ENCODE data around the gene ENOX1.

DNA sequence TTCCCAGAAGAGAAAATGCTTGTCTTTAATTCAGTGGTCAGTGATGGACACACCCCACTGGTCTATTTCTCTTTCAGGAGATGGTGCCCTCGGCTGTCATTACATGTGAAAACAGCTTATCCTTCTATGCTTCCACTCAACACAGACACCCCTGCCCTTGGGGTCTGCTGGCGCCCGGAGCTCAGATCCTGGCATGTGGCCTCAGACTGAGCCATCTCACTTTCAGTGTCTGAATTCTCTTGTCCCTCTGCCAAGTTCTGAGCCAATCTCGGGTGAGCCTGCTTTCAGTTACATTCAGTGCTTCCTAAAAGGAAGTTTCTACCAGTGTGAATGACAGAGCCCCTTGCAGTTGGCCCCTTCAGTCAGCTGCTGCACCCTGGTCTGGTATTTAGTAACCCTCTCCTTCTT is 469.8 kb downstream of the ENOX1 start:
- no peak for TF ChIP-seq EZH2 (IDR thresholded peaks at IDR 0.05; ENCODE audit: low read depth)
- TF ChIP-seq, protein P1, sequence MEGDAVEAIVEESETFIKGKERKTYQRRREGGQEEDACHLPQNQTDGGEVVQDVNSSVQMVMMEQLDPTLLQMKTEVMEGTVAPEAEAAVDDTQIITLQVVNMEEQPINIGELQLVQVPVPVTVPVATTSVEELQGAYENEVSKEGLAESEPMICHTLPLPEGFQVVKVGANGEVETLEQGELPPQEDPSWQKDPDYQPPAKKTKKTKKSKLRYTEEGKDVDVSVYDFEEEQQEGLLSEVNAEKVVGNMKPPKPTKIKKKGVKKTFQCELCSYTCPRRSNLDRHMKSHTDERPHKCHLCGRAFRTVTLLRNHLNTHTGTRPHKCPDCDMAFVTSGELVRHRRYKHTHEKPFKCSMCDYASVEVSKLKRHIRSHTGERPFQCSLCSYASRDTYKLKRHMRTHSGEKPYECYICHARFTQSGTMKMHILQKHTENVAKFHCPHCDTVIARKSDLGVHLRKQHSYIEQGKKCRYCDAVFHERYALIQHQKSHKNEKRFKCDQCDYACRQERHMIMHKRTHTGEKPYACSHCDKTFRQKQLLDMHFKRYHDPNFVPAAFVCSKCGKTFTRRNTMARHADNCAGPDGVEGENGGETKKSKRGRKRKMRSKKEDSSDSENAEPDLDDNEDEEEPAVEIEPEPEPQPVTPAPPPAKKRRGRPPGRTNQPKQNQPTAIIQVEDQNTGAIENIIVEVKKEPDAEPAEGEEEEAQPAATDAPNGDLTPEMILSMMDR (conservative IDR thresholded peaks at IDR 0.05), result no peak
